Nephron progenitor cell (in vitro differentiated cells): ENCODE results near the gene TIGD3.

ENCODE experiments used
- DNase-seq: peaks from one replicate; pipeline ENCODE4 v3.0.0; 2021
- H3K27ac Mint-ChIP-seq: 2 replicates; pipeline ENCODE4 v1.8.0; 2021; ENCODE audit warnings: mild to moderate bottlenecking, moderate library complexity, mixed read lengths
- H3K27me3 Mint-ChIP-seq: 2 replicates; pipeline ENCODE4 v1.8.0; 2021; ENCODE audit warnings: mild to moderate bottlenecking, low read depth, mixed read lengths; ENCODE audit not compliant: poor library complexity
- H3K36me3 Mint-ChIP-seq: 2 replicates; pipeline ENCODE4 v1.8.0; 2021; ENCODE audit warnings: low read depth, mixed read lengths
- H3K4me1 Mint-ChIP-seq: 2 replicates; pipeline ENCODE4 v1.8.0; 2021; ENCODE audit warnings: mixed read lengths
- H3K4me3 Mint-ChIP-seq: 2 replicates; pipeline ENCODE4 v1.8.0; 2021; ENCODE audit warnings: mild to moderate bottlenecking, moderate library complexity, mixed read lengths
- H3K9me3 Mint-ChIP-seq: 2 replicates; pipeline ENCODE4 v1.8.0; 2021; ENCODE audit warnings: mild to moderate bottlenecking, moderate library complexity, mixed read lengths
- CTCF ChIP-seq: fragments of 200-600 bp; sonication (generic); IDR thresholded peaks from 2 replicates; pipeline ENCODE4 v1.5.0; 2021; ENCODE audit warnings: antibody characterized with exemption

Gene TIGD3

DNA sequence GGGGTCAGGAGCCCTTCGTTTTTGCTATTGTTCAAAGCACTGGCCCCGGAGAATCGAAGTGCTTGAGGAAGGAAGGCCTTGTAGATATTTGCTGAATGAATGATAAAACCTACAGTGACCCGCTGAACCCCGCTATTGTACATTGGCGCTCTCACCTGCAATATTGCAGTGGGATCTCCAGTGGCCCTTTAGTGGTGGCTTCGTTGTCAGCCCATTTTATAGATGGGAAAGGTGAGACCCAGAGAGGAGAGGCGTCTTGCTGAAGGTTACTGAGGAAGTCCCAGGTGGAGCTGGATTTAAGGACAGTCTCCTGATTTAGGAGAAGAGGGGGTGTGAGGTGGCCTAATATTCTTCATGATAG is 38.7 kb upstream of the TIGD3 start:
- no peak for DNase-seq
- H3K4me3 Mint-ChIP-seq: peak overlapping the region; percentile 78
- peak; percentile 46 for TF ChIP-seq CTCF
- no peaks in the 10 kb centered on the region for H3K9me3 Mint-ChIP-seq
- peaks cover 26% of the 10 kb centered on the region for H3K27me3 Mint-ChIP-seq
- H3K36me3 Mint-ChIP-seq: no peaks in the 10 kb centered on the region
- no peak overlapping the region for H3K27ac Mint-ChIP-seq
- H3K4me1 Mint-ChIP-seq: peaks cover 49% of the 10 kb centered on the region

- no peak overlapping the region for H3K27ac Mint-ChIP-seq
- H3K27me3 Mint-ChIP-seq: peaks cover 26% of the 10 kb centered on the region
- peak overlapping the region; percentile 78 for H3K4me3 Mint-ChIP-seq
- peaks cover 43% of the 10 kb centered on the region for H3K4me1 Mint-ChIP-seq
- peak; percentile 25 for DNase-seq
- TF ChIP-seq CTCF: no peak
- no peaks in the 10 kb centered on the region for H3K36me3 Mint-ChIP-seq
- no peaks in the 10 kb centered on the region for H3K9me3 Mint-ChIP-seq
These were observed 38.1 kb upstream of the TIGD3 start for GRCh38 chr11:65316227-65317024.

- DNase-seq: peak; percentile 37
These were observed 37.3 kb upstream of the TIGD3 start for GRCh38 chr11:65317025-65317786.

DNA sequence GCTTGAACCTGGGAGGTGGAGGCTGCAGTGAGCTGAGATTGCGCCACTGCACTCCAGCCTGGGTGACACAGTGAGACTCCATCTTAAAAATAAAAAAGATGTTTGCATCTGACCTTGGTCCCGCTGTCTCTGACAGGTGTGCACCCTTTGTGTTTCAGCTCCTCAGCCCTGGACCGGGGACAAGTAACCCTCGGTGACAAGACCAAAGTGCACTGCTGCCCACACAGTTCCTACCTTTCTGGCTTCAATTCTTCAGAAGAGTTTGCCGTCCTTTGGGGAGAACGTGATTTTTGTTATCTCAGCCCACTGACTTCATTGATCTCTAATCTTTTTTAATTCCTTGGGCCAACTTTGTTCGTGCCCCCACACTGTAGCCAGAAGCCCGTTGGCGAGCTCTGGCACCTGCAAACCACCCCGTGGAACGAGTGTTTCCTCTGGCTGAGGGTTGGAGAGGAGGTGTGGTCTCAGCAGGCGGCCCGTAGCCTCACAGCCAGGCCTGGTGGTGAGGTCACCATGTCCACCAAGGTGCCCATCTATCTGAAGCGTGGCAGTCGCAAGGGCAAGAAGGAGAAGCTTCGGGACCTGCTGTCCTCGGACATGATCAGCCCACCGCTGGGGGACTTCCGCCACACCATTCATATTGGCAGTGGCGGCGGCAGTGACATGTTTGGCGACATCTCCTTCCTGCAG is 34.0 kb upstream of the TIGD3 start:
- Mint-ChIP-seq H3K27me3 (peaks cover 6% of the 10 kb centered on the region), H3K36me3 (no peaks in the 10 kb centered on the region), H3K27ac (no peak overlapping the region), H3K4me1 (peaks cover 22% of the 10 kb centered on the region), H3K9me3 (no peaks in the 10 kb centered on the region), H3K4me3 (no peak overlapping the region)
- no peak for DNase-seq
- no peak for TF ChIP-seq CTCF

More at GRCh38 chr11:65317025-65317786, 37.3 kb upstream of the TIGD3 start:
- peaks cover 39% of the 10 kb centered on the region for H3K4me1 Mint-ChIP-seq
- H3K4me3 Mint-ChIP-seq: peak overlapping the region; percentile 56
- H3K36me3 Mint-ChIP-seq: no peaks in the 10 kb centered on the region
- TF ChIP-seq CTCF: no peak
- H3K27ac Mint-ChIP-seq: no peak overlapping the region
- peaks cover 25% of the 10 kb centered on the region for H3K27me3 Mint-ChIP-seq
- H3K9me3 Mint-ChIP-seq: no peaks in the 10 kb centered on the region

DNA sequence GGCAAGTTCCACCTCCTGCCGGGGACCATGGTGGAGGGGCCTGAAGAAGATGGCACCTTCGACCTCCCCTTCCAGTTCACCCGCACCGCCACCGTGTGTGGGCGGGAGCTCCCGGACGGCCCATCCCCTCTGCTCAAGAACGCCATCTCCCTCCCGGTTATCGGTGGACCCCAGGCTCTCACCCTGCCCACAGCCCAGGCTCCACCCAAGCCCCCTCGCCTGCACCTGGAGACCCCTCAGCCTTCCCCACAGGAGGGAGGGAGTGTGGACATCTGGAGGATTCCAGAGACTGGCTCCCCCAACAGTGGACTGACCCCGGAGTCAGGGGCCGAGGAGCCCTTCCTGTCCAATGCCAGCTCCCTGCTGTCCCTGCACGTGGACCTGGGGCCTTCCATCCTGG is 33.5 kb upstream of the TIGD3 start:
- H3K27ac Mint-ChIP-seq: no peak overlapping the region
- peaks cover 16% of the 10 kb centered on the region for H3K4me1 Mint-ChIP-seq
- no peaks in the 10 kb centered on the region for H3K36me3 Mint-ChIP-seq
- peaks cover 5% of the 10 kb centered on the region for H3K27me3 Mint-ChIP-seq
- TF ChIP-seq CTCF: no peak
- H3K9me3 Mint-ChIP-seq: no peaks in the 10 kb centered on the region
- no peak for DNase-seq
- no peak overlapping the region for H3K4me3 Mint-ChIP-seq
